K562 (cell line): Measurements from ENCODE around the gene MLANA. TPM values are rescaled to one million over a fixed set of nuclear protein-coding genes. Genes with fewer than 3 reads are reported as not detected.

Experiments used
- ATAC-seq: fragments of 200-7000 bp; cut with Tn5 transposase; 3 replicates; pipeline ENCODE4 v1.9.1; 2020; ENCODE audit warnings: moderate library complexity
- BruUV-seq: library from RNA; stranded (reverse); fragments of 400-500 nt; replicated peaks from 2 replicates; lab custom pipeline; 2021; lab: Mats Ljungman, UMichigan
- CTCF ChIA-PET: fragments of 300-600 bp; formaldehyde crosslinking; extraction: SDS; loops from one replicate; lab custom pipeline; 2021; ENCODE audit warnings: low intra/inter-chr PET ratio; lab: Yijun Ruan, JAX
- POLR2A ChIA-PET: fragments of 300-600, 350-650 bp; sonication (Branson Sonifier 250); formaldehyde crosslinking; extraction: SDS; loops from one replicate; lab custom pipeline; 2021; ENCODE audit warnings: antibody characterized with exemption, inconsistent platforms; lab: Yijun Ruan, JAX
- DNase-seq, 4 experiments: peaks; one replicate each; pipeline versions ENCODE4 v3.0.0 to v3.0.0-alpha.2; 2011 to 2018; ENCODE audit warnings: low spot score in 3 of 4, mixed read lengths in 3 of 4; ENCODE audit errors: extremely low read depth in 1 of 4
- FAIRE-seq: peaks from 2 replicates; lab custom pipeline; 2011; peaks lifted over from hg19 to GRCh38; lab: Jason Lieb, UNC
- H2AFZ ChIP-seq: 2 replicates; pipeline ENCODE4 v1.6.0; 2011; ENCODE audit warnings: low read depth, low read length, control low read depth, inconsistent platforms
- H3K27ac ChIP-seq: fragments of 200-600 bp; 3 replicates; pipeline ENCODE4 v1.8.0; 2011; ENCODE audit warnings: low read depth, mild to moderate bottlenecking, control low read depth, inconsistent platforms, low read length, moderate library complexity, mixed read lengths; ENCODE audit errors: extremely low read depth
- H3K27me3 ChIP-seq, 2 experiments: fragments of 300-600 bp in 1 of 2; 2 replicates in 1 of 2; 3 replicates in 1 of 2; pipeline versions ENCODE4 v1.6.0 to v1.8.0; 2011; ENCODE audit warnings: inconsistent platforms in 2 of 2, low read length in 2 of 2, mild to moderate bottlenecking in 1 of 2, mixed read lengths in 1 of 2, moderate library complexity in 1 of 2; ENCODE audit not compliant: control insufficient read depth in 2 of 2, insufficient read depth in 2 of 2
- H3K36me3 ChIP-seq: fragments of 300-600 bp; 3 replicates; pipeline ENCODE4 v1.8.0; 2011; ENCODE audit warnings: mild to moderate bottlenecking, low read length, inconsistent platforms; ENCODE audit not compliant: control insufficient read depth, insufficient read depth
- H3K4me1 ChIP-seq, 2 experiments: fragments of 200-600 bp in 1 of 2; replicated peaks in 1 of 2; 2 replicates in 1 of 2; 3 replicates in 1 of 2; pipeline versions ENCODE4 v1.5.1 to v1.8.0; 2011; ENCODE audit warnings: inconsistent platforms in 2 of 2, low read length in 2 of 2, mild to moderate bottlenecking in 1 of 2, mixed read lengths in 1 of 2, moderate library complexity in 1 of 2; ENCODE audit not compliant: control insufficient read depth in 2 of 2, insufficient read depth in 2 of 2
- H3K4me2 ChIP-seq: 2 replicates; pipeline ENCODE4 v1.6.1; 2011; ENCODE audit warnings: low read length, control low read depth, inconsistent platforms, mixed read lengths; ENCODE audit not compliant: insufficient read depth
- H3K4me3 ChIP-seq: fragments of 200-600 bp; sonication (generic), shearing (Covaris generic); 2 replicates; pipeline ENCODE4 v1.5.1; 2016; ENCODE audit warnings: control low read depth, inconsistent platforms
- H3K79me2 ChIP-seq: fragments of 200-600 bp; 3 replicates; pipeline ENCODE4 v1.8.0; 2011; ENCODE audit warnings: low read length, inconsistent platforms; ENCODE audit not compliant: control insufficient read depth, insufficient read depth
- H3K9ac ChIP-seq, 2 experiments: 2 replicates each; pipeline versions ENCODE4 v1.6.0 to v1.6.1; 2011; ENCODE audit warnings: low read depth in 2 of 2, low read length in 2 of 2, control low read depth in 1 of 2, inconsistent platforms in 1 of 2, mild to moderate bottlenecking in 1 of 2, mixed read lengths in 1 of 2; ENCODE audit not compliant: insufficient read depth in 1 of 2
- H3K9me1 ChIP-seq: one replicate; pipeline ENCODE4 v1.6.0; 2011; ENCODE audit warnings: inconsistent platforms, mild to moderate bottlenecking, low read length, moderate library complexity; ENCODE audit not compliant: control insufficient read depth, insufficient read depth
- H3K9me3 ChIP-seq: replicated peaks from 2 replicates; pipeline ENCODE4 v1.5.1; 2011; ENCODE audit warnings: low read depth, low read length, inconsistent platforms; ENCODE audit not compliant: control insufficient read depth, insufficient read depth
- H4K20me1 ChIP-seq: replicated peaks from 2 replicates; pipeline ENCODE4 v1.6.1; 2011; ENCODE audit warnings: low read length, inconsistent platforms, mixed read lengths; ENCODE audit not compliant: control insufficient read depth, insufficient read depth
- PRMT5 ChIP-seq: sonication (generic); formaldehyde crosslinking; IDR thresholded peaks from 2 replicates; pipeline ENCODE4 v1.5.0; 2020; ENCODE audit warnings: missing genetic modification reagents
- RFX5 ChIP-seq: IDR thresholded peaks from 2 replicates; pipeline ENCODE4 v1.6.1; 2011; ENCODE audit warnings: low read depth, mild to moderate bottlenecking, improper control_type of control experiment, low read length
- SETDB1 ChIP-seq: IDR thresholded peaks from one replicate; pipeline ENCODE4 v1.6.1; 2012; ENCODE audit warnings: low read length, control low read depth, inconsistent platforms
- WGBS: fragments of 100-300 bp; shearing (Covaris generic); methylation state at CpG from one replicate; pipeline ENCODE4 v1.1.6; 2016; ENCODE audit warnings: low coverage, mixed read lengths; ENCODE audit not compliant: insufficient coverage; ENCODE audit errors: missing lambda C conversion rate; 5-methylcytosine and 5-hydroxymethylcytosine counted together
- in situ Hi-C: fragments of 300-500 bp; cut with MboI; formaldehyde crosslinking; loops from 4 replicates; pipeline ENCODE4 v1.15.0; 2018; ENCODE audit warnings: inconsistent platforms, mixed read lengths
- intact Hi-C: fragments of 100-400 bp; cut with micrococcal nuclease; formaldehyde crosslinking; loops from 2 replicates; pipeline ENCODE4 v1.14.2; 2022
- polyA plus RNA-seq, 8 experiments: library from polyadenylated mRNA; depleted of rRNA in 4 of 8; stranded (reverse) in 5 of 8; unstranded in 3 of 8; fragments of >200 nt; fragmentation: Nextera tagmentation in 2 of 8; fragmentation: Illumina TruSeq in 1 of 8; extraction: Ambion mirVana in 2 of 8; extraction: Trizol in 1 of 8; gene quantifications; 2 replicates each; pipeline versions ENCODE4 v1.2.1 to v1.2.3, GENCODE V29; 2011 to 2014; ENCODE audit warnings: inconsistent platforms in 1 of 8, missing spikeins in 1 of 8
- total RNA-seq, 7 experiments: library from RNA; depleted of rRNA in 6 of 7; stranded (reverse); fragments of >200 nt in 6 of 7; fragmentation: Illumina TruSeq in 2 of 7; extraction: Trizol in 2 of 7; gene quantifications; 2 replicates each; pipeline versions ENCODE4 v1.2.1 to v1.2.3, GENCODE V29; 2011 to 2021; ENCODE audit warnings: low replicate concordance in 1 of 7
- TF ChIP-seq, protein P1 (sequence below): fragments of 250-450 bp; sonication (Bioruptor Pico); IDR thresholded peaks from 2 replicates; pipeline ENCODE4 v1.4.0; 2020
- TF ChIP-seq, protein P2 (sequence below), 3 experiments: IDR thresholded peaks in 2 of 3; conservative IDR thresholded peaks in 1 of 3; 2 replicates each; pipeline ENCODE4 v1.5.1; 2011 to 2012; ENCODE audit warnings: low read length in 3 of 3, mild to moderate bottlenecking in 3 of 3, control low read depth in 2 of 3, improper control_type of control experiment in 1 of 3, inconsistent platforms in 1 of 3, low read depth in 1 of 3, mixed read lengths in 1 of 3, moderate library complexity in 1 of 3; ENCODE audit not compliant: insufficient read depth in 2 of 3

MLANA gene
- total and polyA plus RNA-seq, 9 of the 15 experiments (the other 6 are each of a cell fraction or from before 2014, with no cell fraction given) = not detected

DNA sequence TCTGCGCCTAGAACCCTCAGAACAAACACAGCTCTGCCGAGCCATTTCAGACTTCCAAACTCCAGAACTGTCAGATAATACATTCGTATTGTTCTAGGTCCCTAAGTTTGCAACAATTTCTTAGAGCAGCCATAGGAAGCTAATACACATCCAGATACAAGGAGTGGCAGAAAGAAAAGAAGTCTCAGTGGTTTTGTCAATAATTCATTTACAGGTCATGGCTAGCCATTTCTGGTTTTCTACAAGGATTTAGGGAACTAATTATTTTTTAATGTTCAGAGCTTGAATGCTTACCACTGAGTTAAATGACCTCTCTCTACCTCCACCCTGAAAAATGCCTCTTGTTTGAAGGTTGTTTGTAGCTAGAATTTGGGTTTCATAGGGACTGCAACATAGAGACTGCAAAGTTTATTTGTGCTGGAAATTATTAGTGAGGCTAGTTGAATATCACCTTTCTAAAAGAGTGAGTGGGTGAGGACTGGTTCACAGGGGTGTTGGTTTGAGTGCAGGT lies 42.3 kb upstream of the MLANA start:
- Histone ChIP-seq H3K36me3 (no peaks in the 10 kb centered on the region), H2AFZ (no peak overlapping the region), H3K27ac (no peak overlapping the region), H3K4me3 (no peak overlapping the region), H3K4me1 (peaks cover 12 to 43% of the 10 kb centered on the region in 2 experiments; a peak in 4 of 5 replicates), H3K9me1 (no peaks in the 10 kb centered on the region), H3K4me2 (no peak overlapping the region), H4K20me1 (no peaks in the 10 kb centered on the region; the same call in 1 of the 2 replicates), H3K9ac (no peak overlapping the region), H3K79me2 (no peaks in the 10 kb centered on the region), H3K9me3 (no peaks in the 10 kb centered on the region), H3K27me3 (no peaks in the 10 kb centered on the region)
- in situ Hi-C loops (no loop called here), intact Hi-C loops (no loop called here)
- ChIA-PET POLR2A (interaction anchor here (0.9 to 1.1 kb wide), 2 partner anchors 12 to 15 kb away, joined by 3 to 5 read pairs; no protein-coding TSS in a partner anchor), CTCF (no interaction called here)
- 21% methylated on average over 2 of the region's 3 CpGs for WGBS
- no peak for ATAC-seq
- no TSS peak for BruUV-seq
- no peak for FAIRE-seq
- DNase-seq = no peak
- no peak for TF ChIP-seq PRMT5
- TF ChIP-seq, protein P1, sequence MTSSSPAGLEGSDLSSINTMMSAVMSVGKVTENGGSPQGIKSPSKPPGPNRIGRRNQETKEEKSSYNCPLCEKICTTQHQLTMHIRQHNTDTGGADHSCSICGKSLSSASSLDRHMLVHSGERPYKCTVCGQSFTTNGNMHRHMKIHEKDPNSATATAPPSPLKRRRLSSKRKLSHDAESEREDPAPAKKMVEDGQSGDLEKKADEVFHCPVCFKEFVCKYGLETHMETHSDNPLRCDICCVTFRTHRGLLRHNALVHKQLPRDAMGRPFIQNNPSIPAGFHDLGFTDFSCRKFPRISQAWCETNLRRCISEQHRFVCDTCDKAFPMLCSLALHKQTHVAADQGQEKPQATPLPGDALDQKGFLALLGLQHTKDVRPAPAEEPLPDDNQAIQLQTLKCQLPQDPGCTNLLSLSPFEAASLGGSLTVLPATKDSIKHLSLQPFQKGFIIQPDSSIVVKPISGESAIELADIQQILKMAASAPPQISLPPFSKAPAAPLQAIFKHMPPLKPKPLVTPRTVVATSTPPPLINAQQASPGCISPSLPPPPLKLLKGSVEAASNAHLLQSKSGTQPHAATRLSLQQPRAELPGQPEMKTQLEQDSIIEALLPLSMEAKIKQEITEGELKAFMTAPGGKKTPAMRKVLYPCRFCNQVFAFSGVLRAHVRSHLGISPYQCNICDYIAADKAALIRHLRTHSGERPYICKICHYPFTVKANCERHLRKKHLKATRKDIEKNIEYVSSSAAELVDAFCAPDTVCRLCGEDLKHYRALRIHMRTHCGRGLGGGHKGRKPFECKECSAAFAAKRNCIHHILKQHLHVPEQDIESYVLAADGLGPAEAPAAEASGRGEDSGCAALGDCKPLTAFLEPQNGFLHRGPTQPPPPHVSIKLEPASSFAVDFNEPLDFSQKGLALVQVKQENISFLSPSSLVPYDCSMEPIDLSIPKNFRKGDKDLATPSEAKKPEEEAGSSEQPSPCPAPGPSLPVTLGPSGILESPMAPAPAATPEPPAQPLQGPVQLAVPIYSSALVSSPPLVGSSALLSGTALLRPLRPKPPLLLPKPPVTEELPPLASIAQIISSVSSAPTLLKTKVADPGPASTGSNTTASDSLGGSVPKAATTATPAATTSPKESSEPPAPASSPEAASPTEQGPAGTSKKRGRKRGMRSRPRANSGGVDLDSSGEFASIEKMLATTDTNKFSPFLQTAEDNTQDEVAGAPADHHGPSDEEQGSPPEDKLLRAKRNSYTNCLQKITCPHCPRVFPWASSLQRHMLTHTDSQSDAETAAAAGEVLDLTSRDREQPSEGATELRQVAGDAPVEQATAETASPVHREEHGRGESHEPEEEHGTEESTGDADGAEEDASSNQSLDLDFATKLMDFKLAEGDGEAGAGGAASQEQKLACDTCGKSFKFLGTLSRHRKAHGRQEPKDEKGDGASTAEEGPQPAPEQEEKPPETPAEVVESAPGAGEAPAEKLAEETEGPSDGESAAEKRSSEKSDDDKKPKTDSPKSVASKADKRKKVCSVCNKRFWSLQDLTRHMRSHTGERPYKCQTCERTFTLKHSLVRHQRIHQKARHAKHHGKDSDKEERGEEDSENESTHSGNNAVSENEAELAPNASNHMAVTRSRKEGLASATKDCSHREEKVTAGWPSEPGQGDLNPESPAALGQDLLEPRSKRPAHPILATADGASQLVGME (CRISPR knock-in tag) = no peak
- no peak for TF ChIP-seq RFX5
- no peak for TF ChIP-seq SETDB1
- TF ChIP-seq, protein P2, sequence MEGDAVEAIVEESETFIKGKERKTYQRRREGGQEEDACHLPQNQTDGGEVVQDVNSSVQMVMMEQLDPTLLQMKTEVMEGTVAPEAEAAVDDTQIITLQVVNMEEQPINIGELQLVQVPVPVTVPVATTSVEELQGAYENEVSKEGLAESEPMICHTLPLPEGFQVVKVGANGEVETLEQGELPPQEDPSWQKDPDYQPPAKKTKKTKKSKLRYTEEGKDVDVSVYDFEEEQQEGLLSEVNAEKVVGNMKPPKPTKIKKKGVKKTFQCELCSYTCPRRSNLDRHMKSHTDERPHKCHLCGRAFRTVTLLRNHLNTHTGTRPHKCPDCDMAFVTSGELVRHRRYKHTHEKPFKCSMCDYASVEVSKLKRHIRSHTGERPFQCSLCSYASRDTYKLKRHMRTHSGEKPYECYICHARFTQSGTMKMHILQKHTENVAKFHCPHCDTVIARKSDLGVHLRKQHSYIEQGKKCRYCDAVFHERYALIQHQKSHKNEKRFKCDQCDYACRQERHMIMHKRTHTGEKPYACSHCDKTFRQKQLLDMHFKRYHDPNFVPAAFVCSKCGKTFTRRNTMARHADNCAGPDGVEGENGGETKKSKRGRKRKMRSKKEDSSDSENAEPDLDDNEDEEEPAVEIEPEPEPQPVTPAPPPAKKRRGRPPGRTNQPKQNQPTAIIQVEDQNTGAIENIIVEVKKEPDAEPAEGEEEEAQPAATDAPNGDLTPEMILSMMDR (IDR thresholded peaks at IDR 0.05 in 2 of 3, conservative IDR thresholded peaks at IDR 0.05 in 1 of 3; ENCODE audit: insufficient read depth in 2 of 3, low read depth in 1 of 3, low read length in 3 of 3) = no peak
